ENCODE data around the gene CSTF1. TPM values are rescaled to one million over a fixed set of nuclear protein-coding genes. Genes with fewer than 3 reads are reported as not detected.
A peak's percentile ranks its signal among the peaks of the same experiment; 100 is the strongest.

Gene CSTF1
- total and polyA plus RNA-seq, 2 donors (not counting 3 experiments of a cell fraction or from before 2014, with no cell fraction given), result 39.6 to 49.3 TPM

DNA sequence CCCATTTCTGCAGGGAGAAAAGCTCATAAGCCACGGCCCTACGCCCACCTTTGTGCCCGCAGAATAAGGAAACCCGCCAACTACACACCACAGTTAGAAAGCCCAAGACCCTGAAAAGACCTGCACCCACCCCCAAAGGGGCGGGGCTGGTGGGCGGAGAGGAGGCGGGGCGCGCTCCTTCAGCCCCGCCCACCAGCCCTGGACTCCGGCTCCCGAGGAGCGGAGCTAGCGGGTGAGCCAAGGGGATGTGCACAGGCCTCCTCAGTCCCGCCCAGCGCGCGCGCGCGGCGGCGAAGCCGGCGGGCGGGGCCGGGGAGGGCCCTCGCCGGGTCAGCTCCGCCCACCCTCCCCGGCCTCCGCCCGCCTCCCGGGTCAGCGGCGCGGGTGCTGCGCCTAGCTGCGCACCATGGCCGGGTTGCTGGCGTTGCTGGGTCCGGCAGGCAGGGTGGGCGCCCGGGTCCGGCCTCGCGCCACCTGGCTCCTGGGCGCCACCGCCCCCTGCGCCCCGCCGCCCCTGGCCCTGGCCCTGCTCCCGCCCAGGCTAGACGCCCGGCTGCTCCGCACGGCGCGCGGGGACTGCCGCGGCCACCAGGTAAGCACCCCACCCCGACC lies 33.7 kb upstream of the CSTF1 start, which contains the start of gene FAM210B:
FAM210B (plus strand) TSS at position 375 of the 612 bp plus-strand sequence; CDS start at position 407, 32 bp downstream.
- intact Hi-C loops (cut with micrococcal nuclease) (loop anchor here (1.0 to 2.0 kb wide), 3 partner anchors 34 to 110 kb away; partner anchors contain the start of genes AURKA, CSTF1 and RTF2), dilution Hi-C loops (cut with MboI; ENCODE audit: extremely low pct_ligation_motif_present, low sequenced_read_pairs) (no loop called here)
- H3K79me2 ChIP-seq (ENCODE audit: control insufficient read depth, insufficient read depth, low read length), result peaks cover 2% of the 10 kb centered on the region
- peaks cover 3 to 4% of the 10 kb centered on the region in 2 experiments for H3K27me3 ChIP-seq (ENCODE audit: control insufficient read depth in 2 of 2, insufficient read depth in 2 of 2, low read length in 2 of 2)
- TF ChIP-seq JUN (IDR thresholded peaks at IDR 0.05; ENCODE audit: borderline replicate concordance, insufficient read depth, insufficient read length, low read depth) (no peak), POLR2A (IDR thresholded peaks at IDR 0.05; ENCODE audit: low read depth, low read length) (no peak), POLR2AphosphoS5 (IDR thresholded peaks at IDR 0.05; ENCODE audit: insufficient read depth, low read depth, low read length) (peak; percentile 41)
- DNase-seq (ENCODE audit: low read depth, low spot score) (peak; percentile 81), FAIRE-seq (peak; percentile 88)
- BruUV-seq (replicated peaks), result no TSS peak
- H3K4me3 ChIP-seq (replicated peaks in 1 of 3; ENCODE audit: insufficient read depth in 1 of 3, low read depth in 1 of 3, low read length in 3 of 3), result peak within 1 kb of the TSS; percentile 62 to 92 (median 73)
- H2AFZ ChIP-seq (ENCODE audit: low read depth, low read length), result peak within 1 kb of the TSS; percentile 91
- ChIA-PET POLR2A (interaction anchor here (1.4 kb wide), 1 partner anchor 33 kb away, joined by 6 read pairs; the partner anchor contains the start of genes AURKA and CSTF1), CTCF (interaction anchor here (1.0 to 2.2 kb wide), 7 partner anchors 9 to 147 kb away, joined by 3 to 7 read pairs (median 4); partner anchors contain the start of genes AURKA, CASS4 and CSTF1)
- no peaks in the 10 kb centered on the region for H3K9me1 ChIP-seq (replicated peaks; ENCODE audit: control insufficient read depth, extremely low read depth, insufficient read depth, low read length)
- peaks cover 6% of the 10 kb centered on the region for H3K4me1 ChIP-seq (ENCODE audit: control insufficient read depth, extremely low read depth, insufficient read depth, low read length)
- no peaks in the 10 kb centered on the region for H3K9me3 ChIP-seq (replicated peaks; ENCODE audit: control insufficient read depth, insufficient read depth, low read length)
- H4K20me1 ChIP-seq (replicated peaks; ENCODE audit: control insufficient read depth, extremely low read depth, insufficient read depth, low read length), result no peaks in the 10 kb centered on the region
- peak within 1 kb of the TSS; percentile 59 for H3K27ac ChIP-seq (ENCODE audit: insufficient read depth, low read depth, low read length)
- H3K36me3 ChIP-seq (ENCODE audit: control insufficient read depth in 2 of 2, extremely low read depth in 1 of 2, insufficient read depth in 2 of 2, low read length in 2 of 2), result no peaks in the 10 kb centered on the region
- peak within 1 kb of the TSS; percentile 75 for H3K4me2 ChIP-seq (ENCODE audit: insufficient read depth, low read length)
- peak within 1 kb of the TSS; percentile 71 for H3K9ac ChIP-seq (replicated peaks; ENCODE audit: extremely low read depth, insufficient read depth, low read length)

DNA sequence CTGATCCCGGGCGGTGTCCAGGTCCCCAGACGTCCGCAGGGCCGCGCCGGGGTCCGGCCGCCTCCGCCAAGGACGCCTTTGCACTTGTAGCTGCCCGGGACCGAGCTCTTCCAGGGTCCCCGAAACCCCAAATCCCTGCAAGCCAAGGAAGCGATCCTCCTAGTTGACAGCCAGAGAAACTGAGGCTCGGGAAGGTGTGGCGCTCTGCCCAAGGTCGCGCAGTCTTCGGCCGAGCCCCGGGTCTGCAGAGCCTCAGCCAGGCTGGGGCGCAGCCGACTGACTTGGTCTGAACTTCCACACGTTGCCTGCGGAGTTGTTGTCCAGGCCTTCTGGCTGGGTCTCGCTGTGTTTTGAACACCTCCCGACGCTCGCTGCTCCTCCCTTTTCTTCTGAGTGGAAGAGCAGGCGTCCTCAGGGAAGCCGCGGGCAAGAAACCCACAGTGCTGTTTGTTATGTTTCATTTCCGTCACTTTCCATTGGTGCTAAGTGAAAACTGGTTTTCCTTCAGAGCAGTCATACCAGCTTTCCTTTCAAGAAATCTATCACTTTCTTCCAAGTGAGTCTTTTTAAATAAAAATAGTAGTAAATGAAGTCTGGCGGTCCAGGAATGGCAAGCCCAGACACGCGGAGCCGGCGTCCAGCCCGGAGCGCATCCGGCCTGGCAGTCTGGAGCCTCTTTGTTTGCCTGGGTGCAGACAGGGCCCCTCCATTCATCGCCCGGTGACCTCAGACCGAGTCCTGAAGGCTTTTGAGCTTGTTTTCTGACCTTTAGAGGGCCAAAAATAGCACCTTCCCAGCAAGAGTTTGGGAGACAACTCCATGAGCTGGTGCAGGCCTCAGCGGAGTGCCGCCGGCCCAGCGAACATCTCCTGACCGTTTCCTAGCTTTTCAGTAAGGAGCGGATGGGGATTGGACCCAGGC lies 33.0 kb upstream of the CSTF1 start:
- FAIRE-seq, result peak; percentile 76
- H3K79me2 ChIP-seq (ENCODE audit: control insufficient read depth, insufficient read depth, low read length), result peaks cover 2% of the 10 kb centered on the region
- intact Hi-C loops (cut with micrococcal nuclease), result loop anchor here (2.0 kb wide), 1 partner anchor 59 kb away; no protein-coding TSS in a partner anchor

More for the DNA sequence above, 33.0 kb upstream of the CSTF1 start:
- BruUV-seq (replicated peaks), result no TSS peak
- H3K27ac ChIP-seq (ENCODE audit: insufficient read depth, low read depth, low read length), result peak overlapping the region; percentile 59
- peak overlapping the region; percentile 62 to 92 (median 73) for H3K4me3 ChIP-seq (replicated peaks in 1 of 3; ENCODE audit: insufficient read depth in 1 of 3, low read depth in 1 of 3, low read length in 3 of 3)
- H3K4me1 ChIP-seq (ENCODE audit: control insufficient read depth, extremely low read depth, insufficient read depth, low read length), result peaks cover 6% of the 10 kb centered on the region
- H3K36me3 ChIP-seq (ENCODE audit: control insufficient read depth in 2 of 2, extremely low read depth in 1 of 2, insufficient read depth in 2 of 2, low read length in 2 of 2), result no peaks in the 10 kb centered on the region
- dilution Hi-C loops (cut with MboI; ENCODE audit: extremely low pct_ligation_motif_present, low sequenced_read_pairs), result no loop called here
- H3K4me2 ChIP-seq (ENCODE audit: insufficient read depth, low read length), result peak overlapping the region; percentile 75
- peak overlapping the region; percentile 91 for H2AFZ ChIP-seq (ENCODE audit: low read depth, low read length)
- no peak for TF ChIP-seq POLR2A (IDR thresholded peaks at IDR 0.05; ENCODE audit: low read depth, low read length)
- no peak for TF ChIP-seq POLR2AphosphoS5 (IDR thresholded peaks at IDR 0.05; ENCODE audit: insufficient read depth, low read depth, low read length)
- TF ChIP-seq, protein P1, sequence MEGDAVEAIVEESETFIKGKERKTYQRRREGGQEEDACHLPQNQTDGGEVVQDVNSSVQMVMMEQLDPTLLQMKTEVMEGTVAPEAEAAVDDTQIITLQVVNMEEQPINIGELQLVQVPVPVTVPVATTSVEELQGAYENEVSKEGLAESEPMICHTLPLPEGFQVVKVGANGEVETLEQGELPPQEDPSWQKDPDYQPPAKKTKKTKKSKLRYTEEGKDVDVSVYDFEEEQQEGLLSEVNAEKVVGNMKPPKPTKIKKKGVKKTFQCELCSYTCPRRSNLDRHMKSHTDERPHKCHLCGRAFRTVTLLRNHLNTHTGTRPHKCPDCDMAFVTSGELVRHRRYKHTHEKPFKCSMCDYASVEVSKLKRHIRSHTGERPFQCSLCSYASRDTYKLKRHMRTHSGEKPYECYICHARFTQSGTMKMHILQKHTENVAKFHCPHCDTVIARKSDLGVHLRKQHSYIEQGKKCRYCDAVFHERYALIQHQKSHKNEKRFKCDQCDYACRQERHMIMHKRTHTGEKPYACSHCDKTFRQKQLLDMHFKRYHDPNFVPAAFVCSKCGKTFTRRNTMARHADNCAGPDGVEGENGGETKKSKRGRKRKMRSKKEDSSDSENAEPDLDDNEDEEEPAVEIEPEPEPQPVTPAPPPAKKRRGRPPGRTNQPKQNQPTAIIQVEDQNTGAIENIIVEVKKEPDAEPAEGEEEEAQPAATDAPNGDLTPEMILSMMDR (IDR thresholded peaks at IDR 0.05; ENCODE audit: extremely low read depth in 1 of 2, insufficient read depth in 1 of 2, low read depth in 1 of 2, low read length in 2 of 2), result no peak
- no peak for TF ChIP-seq FOS (IDR thresholded peaks at IDR 0.05; ENCODE audit: borderline replicate concordance, insufficient read depth, low read length)
- no peak for TF ChIP-seq JUN (IDR thresholded peaks at IDR 0.05; ENCODE audit: borderline replicate concordance, insufficient read depth, insufficient read length, low read depth)
- no peak for TF ChIP-seq GATA2 (IDR thresholded peaks at IDR 0.05; ENCODE audit: insufficient read depth, insufficient read length, low read depth, low read length)
- TF ChIP-seq, protein P2, sequence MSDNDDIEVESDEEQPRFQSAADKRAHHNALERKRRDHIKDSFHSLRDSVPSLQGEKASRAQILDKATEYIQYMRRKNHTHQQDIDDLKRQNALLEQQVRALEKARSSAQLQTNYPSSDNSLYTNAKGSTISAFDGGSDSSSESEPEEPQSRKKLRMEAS (IDR thresholded peaks at IDR 0.05; ENCODE audit: insufficient read depth, insufficient read length), result no peak
- no peak for TF ChIP-seq MYC (IDR thresholded peaks at IDR 0.05; ENCODE audit: low read depth, low read length)
- TF ChIP-seq EZH2 (IDR thresholded peaks at IDR 0.05; ENCODE audit: borderline replicate concordance, low read depth, low read length, severe bottlenecking), result no peak
- H3K9me1 ChIP-seq (replicated peaks; ENCODE audit: control insufficient read depth, extremely low read depth, insufficient read depth, low read length), result no peaks in the 10 kb centered on the region
- H3K9me3 ChIP-seq (replicated peaks; ENCODE audit: control insufficient read depth, insufficient read depth, low read length), result no peaks in the 10 kb centered on the region
- peak overlapping the region; percentile 71 for H3K9ac ChIP-seq (replicated peaks; ENCODE audit: extremely low read depth, insufficient read depth, low read length)
- H3K27me3 ChIP-seq (ENCODE audit: control insufficient read depth in 2 of 2, insufficient read depth in 2 of 2, low read length in 2 of 2), result peaks cover 3 to 4% of the 10 kb centered on the region in 2 experiments
- DNase-seq (ENCODE audit: low read depth, low spot score), result peak; percentile 76
- ChIA-PET CTCF (interaction anchor here (0.6 to 2.2 kb wide), 10 partner anchors 10 to 147 kb away, joined by 3 to 7 read pairs (median 4); partner anchors contain the start of genes AURKA, CASS4 and CSTF1), POLR2A (interaction anchor here (1.4 kb wide), 1 partner anchor 33 kb away, joined by 6 read pairs; the partner anchor contains the start of genes AURKA and CSTF1)
- H4K20me1 ChIP-seq (replicated peaks; ENCODE audit: control insufficient read depth, extremely low read depth, insufficient read depth, low read length), result no peaks in the 10 kb centered on the region
